Mesothelial cell of epicardium (in vitro differentiated cells): ENCODE measurements around the gene S1PR3. TPM values are rescaled to one million over a fixed set of nuclear protein-coding genes. Genes with fewer than 3 reads are reported as not detected.

Experiments
- DNase-seq, 2 experiments: peaks; one replicate each; pipeline ENCODE4 v3.0.0; 2021; ENCODE audit warnings: low spot score in 2 of 2; ENCODE audit not compliant: unreplicated experiment in 2 of 2
- H3K27ac Mint-ChIP-seq: 2 replicates; pipeline ENCODE4 v1.8.0; 2021; ENCODE audit warnings: mixed read lengths
- H3K27me3 Mint-ChIP-seq: 2 replicates; pipeline ENCODE4 v1.8.0; 2021; ENCODE audit warnings: low read depth, mixed read lengths
- H3K36me3 Mint-ChIP-seq: 2 replicates; pipeline ENCODE4 v1.8.0; 2021; ENCODE audit warnings: mixed read lengths
- H3K4me1 Mint-ChIP-seq: 2 replicates; pipeline ENCODE4 v1.8.0; 2021; ENCODE audit warnings: mixed read lengths
- H3K4me3 Mint-ChIP-seq: 2 replicates; pipeline ENCODE4 v1.8.0; 2021; ENCODE audit warnings: mild to moderate bottlenecking, moderate library complexity, mixed read lengths
- H3K9me3 Mint-ChIP-seq: 2 replicates; pipeline ENCODE4 v1.8.0; 2021; ENCODE audit warnings: mixed read lengths
- total RNA-seq: library from RNA; stranded (reverse); gene quantifications from 3 replicates; pipeline ENCODE4 v1.2.1, GENCODE V29; 2021
- TF ChIP-seq, protein P1 (sequence below): fragments of 200-600 bp; sonication (generic); IDR thresholded peaks from one replicate; pipeline ENCODE4 v1.5.0; 2021; ENCODE audit warnings: antibody characterized with exemption; ENCODE audit not compliant: unreplicated experiment

S1PR3 gene
- total RNA-seq, 1 donor from 2014 or later, result 38.2 TPM

- H3K9me3 Mint-ChIP-seq, result no peaks in the 10 kb centered on the region
- H3K27me3 Mint-ChIP-seq, result peaks cover 12% of the 10 kb centered on the region
- H3K4me1 Mint-ChIP-seq, result no peaks in the 10 kb centered on the region
- no peak overlapping the region for H3K27ac Mint-ChIP-seq
- no peak for DNase-seq
- no peaks in the 10 kb centered on the region for H3K36me3 Mint-ChIP-seq
- TF ChIP-seq, protein P1, sequence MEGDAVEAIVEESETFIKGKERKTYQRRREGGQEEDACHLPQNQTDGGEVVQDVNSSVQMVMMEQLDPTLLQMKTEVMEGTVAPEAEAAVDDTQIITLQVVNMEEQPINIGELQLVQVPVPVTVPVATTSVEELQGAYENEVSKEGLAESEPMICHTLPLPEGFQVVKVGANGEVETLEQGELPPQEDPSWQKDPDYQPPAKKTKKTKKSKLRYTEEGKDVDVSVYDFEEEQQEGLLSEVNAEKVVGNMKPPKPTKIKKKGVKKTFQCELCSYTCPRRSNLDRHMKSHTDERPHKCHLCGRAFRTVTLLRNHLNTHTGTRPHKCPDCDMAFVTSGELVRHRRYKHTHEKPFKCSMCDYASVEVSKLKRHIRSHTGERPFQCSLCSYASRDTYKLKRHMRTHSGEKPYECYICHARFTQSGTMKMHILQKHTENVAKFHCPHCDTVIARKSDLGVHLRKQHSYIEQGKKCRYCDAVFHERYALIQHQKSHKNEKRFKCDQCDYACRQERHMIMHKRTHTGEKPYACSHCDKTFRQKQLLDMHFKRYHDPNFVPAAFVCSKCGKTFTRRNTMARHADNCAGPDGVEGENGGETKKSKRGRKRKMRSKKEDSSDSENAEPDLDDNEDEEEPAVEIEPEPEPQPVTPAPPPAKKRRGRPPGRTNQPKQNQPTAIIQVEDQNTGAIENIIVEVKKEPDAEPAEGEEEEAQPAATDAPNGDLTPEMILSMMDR, result no peak
- no peak overlapping the region for H3K4me3 Mint-ChIP-seq
These were observed 30.6 kb upstream of the S1PR3 start for GRCh38 chr9:88960632-88961031.

DNA sequence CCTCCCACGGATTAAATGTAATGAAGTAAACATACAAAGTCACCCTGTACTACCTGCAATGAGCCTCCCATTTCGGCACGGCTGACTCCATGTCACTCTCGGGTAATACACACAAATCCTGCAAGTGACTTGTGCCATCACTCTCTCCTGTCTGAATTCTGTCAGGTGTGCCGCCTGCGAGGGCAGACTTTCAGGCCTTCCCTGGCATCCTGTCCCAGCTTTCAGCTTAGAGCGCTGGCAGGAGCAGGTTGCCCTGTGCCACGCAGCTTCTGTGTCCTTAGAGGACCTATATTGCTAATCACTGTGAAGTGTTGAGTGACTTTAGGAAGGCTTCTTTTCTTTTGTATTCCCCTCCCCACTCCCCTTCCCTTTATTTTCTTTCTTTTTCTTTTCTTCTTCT lies 25.8 kb upstream of the S1PR3 start:
- Mint-ChIP-seq H3K4me1 (peaks cover 4% of the 10 kb centered on the region), H3K9me3 (no peaks in the 10 kb centered on the region), H3K27ac (no peak overlapping the region), H3K4me3 (no peak overlapping the region), H3K36me3 (no peaks in the 10 kb centered on the region), H3K27me3 (peaks cover 14% of the 10 kb centered on the region)
- TF ChIP-seq, protein P1, result no peak
- no peak for DNase-seq

- H3K27me3 Mint-ChIP-seq, result peaks cover 7% of the 10 kb centered on the region
- no peak overlapping the region for H3K4me3 Mint-ChIP-seq
- no peaks in the 10 kb centered on the region for H3K9me3 Mint-ChIP-seq
- TF ChIP-seq, protein P1, result no peak
- H3K36me3 Mint-ChIP-seq, result no peaks in the 10 kb centered on the region
- DNase-seq, result no peak
- H3K27ac Mint-ChIP-seq, result no peak overlapping the region
- peaks cover 4% of the 10 kb centered on the region for H3K4me1 Mint-ChIP-seq
These were observed 24.2 kb upstream of the S1PR3 start for GRCh38 chr9:88966894-88967676.

DNA sequence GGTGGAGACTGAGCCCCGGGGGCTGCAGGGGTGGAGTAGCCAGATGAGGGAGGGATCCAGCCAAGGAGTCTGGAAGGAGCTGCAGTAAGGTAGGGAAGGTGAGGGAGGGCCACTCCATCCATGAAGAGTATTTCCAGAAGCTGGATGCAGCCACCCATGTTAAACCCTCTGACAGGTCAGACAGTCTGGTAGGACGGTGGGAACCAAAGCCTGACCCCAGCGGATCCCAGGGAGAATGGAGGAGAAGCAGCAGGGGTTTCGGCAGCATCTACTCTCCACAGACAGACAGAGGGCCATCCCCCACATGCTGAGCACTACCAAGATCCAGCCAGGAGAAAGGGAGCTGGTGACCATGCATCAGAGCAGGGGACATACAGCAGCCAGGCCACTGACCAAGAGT lies 22.5 kb upstream of the S1PR3 start:
- no peak for DNase-seq
- H3K27ac Mint-ChIP-seq, result no peak overlapping the region

DNA sequence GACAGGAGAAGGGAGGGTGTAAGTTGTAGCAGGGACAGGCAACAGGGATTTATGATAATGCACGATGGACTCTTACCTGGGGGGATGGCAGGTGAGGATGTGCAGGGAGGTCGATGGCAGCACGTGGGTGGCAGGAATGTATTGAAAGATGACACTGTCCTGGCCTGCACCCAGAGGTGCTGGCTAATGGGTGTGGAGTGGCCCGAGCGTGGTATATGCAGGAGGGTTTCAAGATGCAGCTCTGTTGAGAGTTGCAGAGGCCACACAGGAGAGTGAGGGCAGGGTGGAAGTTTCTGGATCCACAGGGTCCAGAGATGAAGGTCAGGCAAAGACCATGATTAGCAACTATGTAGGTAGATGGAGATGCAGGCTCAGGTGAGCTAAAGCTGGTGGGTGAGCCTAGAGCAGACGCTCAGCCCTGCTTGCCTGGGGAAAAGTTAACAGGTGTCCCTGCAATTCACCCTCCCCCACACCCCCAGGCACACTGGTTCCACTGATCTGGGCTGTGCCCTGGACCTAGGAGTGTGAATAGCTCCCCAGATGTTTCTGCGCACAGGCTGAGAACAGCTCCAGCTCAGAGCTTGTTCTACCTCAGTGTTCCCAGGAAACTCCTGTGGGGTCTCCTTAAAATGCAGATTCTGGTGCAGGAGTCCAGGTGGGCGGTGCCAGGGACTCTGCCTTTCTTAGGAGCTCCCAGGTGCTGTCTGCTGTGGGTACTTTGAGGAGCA lies 21.5 kb upstream of the S1PR3 start:
- peaks cover 4% of the 10 kb centered on the region for H3K27me3 Mint-ChIP-seq
- H3K36me3 Mint-ChIP-seq, result no peaks in the 10 kb centered on the region
- H3K9me3 Mint-ChIP-seq, result no peaks in the 10 kb centered on the region
- no peak for DNase-seq
- H3K4me1 Mint-ChIP-seq, result peaks cover 4% of the 10 kb centered on the region
- TF ChIP-seq, protein P1, result no peak
- H3K27ac Mint-ChIP-seq, result no peak overlapping the region
- H3K4me3 Mint-ChIP-seq, result no peak overlapping the region

More for the DNA sequence above, 22.5 kb upstream of the S1PR3 start:
- Mint-ChIP-seq H3K9me3 (no peaks in the 10 kb centered on the region), H3K4me1 (peaks cover 4% of the 10 kb centered on the region), H3K27me3 (peaks cover 4% of the 10 kb centered on the region), H3K36me3 (no peaks in the 10 kb centered on the region), H3K4me3 (no peak overlapping the region)
- TF ChIP-seq, protein P1, result no peak
